HepG2 (cell line): ENCODE data around the gene CNTD1. TPM values are rescaled to one million over a fixed set of nuclear protein-coding genes. Genes with fewer than 3 reads are reported as not detected.

Experiments
- ARHGAP35 ChIP-seq: sonication (generic); formaldehyde crosslinking; IDR thresholded peaks from 2 replicates; pipeline ENCODE4 v1.9.0; 2022; ENCODE audit warnings: mild to moderate bottlenecking, inconsistent platforms, moderate library complexity, missing genetic modification reagents, borderline replicate concordance
- CBX5 ChIP-seq: sonication (generic); formaldehyde crosslinking; IDR thresholded peaks from 2 replicates; pipeline ENCODE4 v1.4.0; 2020; ENCODE audit warnings: missing genetic modification reagents, borderline replicate concordance
- CEBPG ChIP-seq: IDR thresholded peaks from 2 replicates; pipeline ENCODE4 v1.6.1; 2016
- JARID2 ChIP-seq: sonication (generic); formaldehyde crosslinking; IDR thresholded peaks from 2 replicates; pipeline ENCODE4 v1.8.1; 2023; ENCODE audit warnings: missing genetic modification reagents, inconsistent platforms; ENCODE audit not compliant: insufficient replicate concordance
- KMT2A ChIP-seq: sonication (generic); formaldehyde crosslinking; IDR thresholded peaks from 2 replicates; pipeline ENCODE4 v1.4.0; 2020; ENCODE audit warnings: missing genetic modification reagents
- POLR2AphosphoS5 ChIP-seq: IDR thresholded peaks from 2 replicates; pipeline ENCODE4 v1.6.1; 2012; ENCODE audit warnings: low read depth, low read length
- SETDB1 ChIP-seq: sonication (generic); formaldehyde crosslinking; IDR thresholded peaks from 2 replicates; pipeline ENCODE4 v1.5.1; 2020; ENCODE audit warnings: missing genetic modification reagents, mild to moderate bottlenecking, borderline replicate concordance
- ZKSCAN8 ChIP-seq: IDR thresholded peaks from 2 replicates; pipeline ENCODE4 v1.6.1; 2016; ENCODE audit warnings: borderline replicate concordance, missing genetic modification reagents, missing compliant biosample characterization
- ZNF205 ChIP-seq: IDR thresholded peaks from 2 replicates; pipeline ENCODE4 v1.6.1; 2018; ENCODE audit warnings: missing biosample characterization, missing genetic modification reagents
- ZNF337 ChIP-seq: sonication (generic); formaldehyde crosslinking; IDR thresholded peaks from 2 replicates; pipeline ENCODE4 v1.5.1; 2020; ENCODE audit warnings: missing genetic modification reagents, low read depth, mild to moderate bottlenecking, borderline replicate concordance
- ZNF451 ChIP-seq: sonication (generic); formaldehyde crosslinking; IDR thresholded peaks from 2 replicates; pipeline ENCODE4 v1.5.0; 2020; ENCODE audit warnings: mild to moderate bottlenecking, missing genetic modification reagents
- ZNF660 ChIP-seq: sonication (generic); formaldehyde crosslinking; IDR thresholded peaks from 2 replicates; pipeline ENCODE4 v1.5.1; 2020; ENCODE audit warnings: mild to moderate bottlenecking, low read depth, missing genetic modification reagents, borderline replicate concordance
- ZNF709 ChIP-seq: sonication (generic); formaldehyde crosslinking; IDR thresholded peaks from 2 replicates; pipeline ENCODE4 v1.5.0; 2020; ENCODE audit warnings: mild to moderate bottlenecking, missing genetic modification reagents
- ZNF839 ChIP-seq: sonication (generic); formaldehyde crosslinking; IDR thresholded peaks from 2 replicates; pipeline ENCODE4 v1.4.0; 2020; ENCODE audit warnings: missing genetic modification reagents, mild to moderate bottlenecking, borderline replicate concordance
- polyA plus RNA-seq, 8 experiments: library from polyadenylated mRNA; depleted of rRNA in 3 of 8; stranded (reverse) in 7 of 8; unstranded in 1 of 8; fragments of >200 nt; fragmentation: Illumina TruSeq in 4 of 8; extraction: Trizol in 4 of 8; gene quantifications; 2 replicates each; pipeline versions ENCODE4 v1.2.1 to v1.2.3, GENCODE V29; 2011 to 2016; ENCODE audit warnings: low read depth in 4 of 8, missing spikeins in 1 of 8, mixed read lengths in 1 of 8; ENCODE audit not compliant: insufficient read depth in 1 of 8
- total RNA-seq, 5 experiments: library from RNA; depleted of rRNA; stranded (reverse); fragments of >200 nt; fragmentation: Illumina TruSeq; extraction: Trizol; gene quantifications; 2 replicates each; pipeline ENCODE4 v1.2.3, GENCODE V29; 2016; ENCODE audit warnings: low read depth in 1 of 5
- TF ChIP-seq, protein P1 (sequence below): sonication (generic); formaldehyde crosslinking; IDR thresholded peaks from 2 replicates; pipeline ENCODE4 v1.5.0; 2020; ENCODE audit warnings: missing genetic modification reagents, mild to moderate bottlenecking, borderline replicate concordance
- TF ChIP-seq, protein P2 (sequence below): sonication (generic); formaldehyde crosslinking; IDR thresholded peaks from 2 replicates; pipeline ENCODE4 v1.8.0; 2023; ENCODE audit warnings: mild to moderate bottlenecking, missing genetic modification reagents
- TF ChIP-seq, protein P3 (sequence below): sonication (generic); formaldehyde crosslinking; IDR thresholded peaks from 2 replicates; pipeline ENCODE4 v1.5.0; 2020; ENCODE audit warnings: missing genetic modification reagents
- TF ChIP-seq, protein P4 (sequence below): IDR thresholded peaks from 2 replicates; pipeline ENCODE4 v1.6.1; 2016; ENCODE audit warnings: control low read depth
- TF ChIP-seq, protein P5 (sequence below): sonication (generic); formaldehyde crosslinking; IDR thresholded peaks from 2 replicates; pipeline ENCODE4 v1.4.0; 2020; ENCODE audit warnings: missing genetic modification reagents, mild to moderate bottlenecking, borderline replicate concordance
- TF ChIP-seq, protein P6 (sequence below): sonication (generic); formaldehyde crosslinking; IDR thresholded peaks from 2 replicates; pipeline ENCODE4 v1.4.0; 2020; ENCODE audit warnings: missing genetic modification reagents, borderline replicate concordance

The CNTD1 gene
- total and polyA plus RNA-seq, 2 of the 13 experiments (the other 11 are each of a cell fraction or from before 2014, with no cell fraction given) = 0.11 to 0.15 TPM

DNA sequence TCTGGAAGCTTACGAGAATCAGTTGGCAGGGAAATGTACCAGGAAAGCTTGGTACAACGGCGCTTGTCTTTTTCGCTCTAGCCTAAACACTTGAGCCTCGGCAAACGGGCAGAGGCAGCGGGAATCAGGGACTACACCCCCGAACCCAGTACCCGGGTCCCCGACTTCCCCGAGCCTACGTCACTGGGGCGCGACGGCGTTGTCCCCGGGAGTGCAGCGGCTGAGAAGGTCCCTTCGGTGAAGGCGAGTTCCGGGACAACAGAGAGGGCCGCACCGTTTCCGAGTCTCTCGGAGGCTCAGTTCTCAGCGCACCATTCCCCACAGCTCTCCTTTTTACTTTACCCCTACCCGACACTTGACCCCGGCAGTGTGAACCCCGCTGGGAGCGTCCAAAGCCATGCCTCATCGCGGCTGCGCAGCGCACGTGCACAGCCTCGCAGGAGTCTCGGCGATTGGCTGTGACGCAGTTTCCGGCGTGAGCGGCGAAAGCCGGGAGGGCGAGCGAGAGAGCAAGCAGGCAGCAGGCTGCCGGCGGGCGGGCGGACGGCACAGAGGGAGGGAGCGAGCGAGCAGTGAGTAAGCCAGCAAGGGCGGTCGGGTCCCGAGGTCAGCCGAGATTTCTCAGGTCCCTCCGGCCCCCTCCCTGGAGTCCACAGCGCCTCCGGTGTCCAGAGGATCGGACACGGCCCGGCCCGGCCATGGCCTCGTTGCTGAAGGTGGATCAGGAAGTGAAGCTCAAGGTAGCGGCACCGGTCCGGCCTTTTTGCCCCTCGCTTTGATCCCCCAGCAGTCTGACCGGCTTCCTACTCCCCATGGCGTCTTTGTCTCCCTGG, 34.5 kb downstream of the CNTD1 start, which contains the start of gene PSME3 (continued):
- TF ChIP-seq ZNF839 (peak; percentile 89), ZNF205 (CRISPR knock-in tag) (peak; percentile 94), ZNF337 (peak; percentile 96), CEBPG (peak; percentile 45; the same call in 1 of the 2 replicates), ARHGAP35 (CRISPR knock-in tag) (no peak; the same call in 1 of the 2 replicates), SETDB1 (CRISPR knock-in tag) (no peak), KMT2A (CRISPR knock-in tag) (peak; percentile 97), POLR2AphosphoS5 (peak; percentile 96), JARID2 (peak; percentile 62), ZNF451 (CRISPR knock-in tag) (peak; percentile 93), ZNF709 (peak; percentile 94), ZKSCAN8 (CRISPR knock-in tag) (peak; percentile 91), CBX5 (CRISPR knock-in tag) (no peak), ZNF660 (CRISPR knock-in tag) (no peak)
- TF ChIP-seq, protein P1, sequence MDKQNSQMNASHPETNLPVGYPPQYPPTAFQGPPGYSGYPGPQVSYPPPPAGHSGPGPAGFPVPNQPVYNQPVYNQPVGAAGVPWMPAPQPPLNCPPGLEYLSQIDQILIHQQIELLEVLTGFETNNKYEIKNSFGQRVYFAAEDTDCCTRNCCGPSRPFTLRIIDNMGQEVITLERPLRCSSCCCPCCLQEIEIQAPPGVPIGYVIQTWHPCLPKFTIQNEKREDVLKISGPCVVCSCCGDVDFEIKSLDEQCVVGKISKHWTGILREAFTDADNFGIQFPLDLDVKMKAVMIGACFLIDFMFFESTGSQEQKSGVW = no peak
- TF ChIP-seq, protein P2, sequence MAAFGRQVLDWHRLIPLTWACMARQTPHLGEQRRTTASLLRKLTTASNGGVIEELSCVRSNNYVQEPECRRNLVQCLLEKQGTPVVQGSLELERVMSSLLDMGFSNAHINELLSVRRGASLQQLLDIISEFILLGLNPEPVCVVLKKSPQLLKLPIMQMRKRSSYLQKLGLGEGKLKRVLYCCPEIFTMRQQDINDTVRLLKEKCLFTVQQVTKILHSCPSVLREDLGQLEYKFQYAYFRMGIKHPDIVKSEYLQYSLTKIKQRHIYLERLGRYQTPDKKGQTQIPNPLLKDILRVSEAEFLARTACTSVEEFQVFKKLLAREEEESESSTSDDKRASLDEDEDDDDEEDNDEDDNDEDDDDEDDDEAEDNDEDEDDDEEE (CRISPR knock-in tag) = peak; percentile 69; the same call in 1 of the 2 replicates
- TF ChIP-seq, protein P3, sequence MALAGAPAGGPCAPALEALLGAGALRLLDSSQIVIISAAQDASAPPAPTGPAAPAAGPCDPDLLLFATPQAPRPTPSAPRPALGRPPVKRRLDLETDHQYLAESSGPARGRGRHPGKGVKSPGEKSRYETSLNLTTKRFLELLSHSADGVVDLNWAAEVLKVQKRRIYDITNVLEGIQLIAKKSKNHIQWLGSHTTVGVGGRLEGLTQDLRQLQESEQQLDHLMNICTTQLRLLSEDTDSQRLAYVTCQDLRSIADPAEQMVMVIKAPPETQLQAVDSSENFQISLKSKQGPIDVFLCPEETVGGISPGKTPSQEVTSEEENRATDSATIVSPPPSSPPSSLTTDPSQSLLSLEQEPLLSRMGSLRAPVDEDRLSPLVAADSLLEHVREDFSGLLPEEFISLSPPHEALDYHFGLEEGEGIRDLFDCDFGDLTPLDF (CRISPR knock-in tag) = peak; percentile 76; the same call in 1 of the 2 replicates
- TF ChIP-seq, protein P4, sequence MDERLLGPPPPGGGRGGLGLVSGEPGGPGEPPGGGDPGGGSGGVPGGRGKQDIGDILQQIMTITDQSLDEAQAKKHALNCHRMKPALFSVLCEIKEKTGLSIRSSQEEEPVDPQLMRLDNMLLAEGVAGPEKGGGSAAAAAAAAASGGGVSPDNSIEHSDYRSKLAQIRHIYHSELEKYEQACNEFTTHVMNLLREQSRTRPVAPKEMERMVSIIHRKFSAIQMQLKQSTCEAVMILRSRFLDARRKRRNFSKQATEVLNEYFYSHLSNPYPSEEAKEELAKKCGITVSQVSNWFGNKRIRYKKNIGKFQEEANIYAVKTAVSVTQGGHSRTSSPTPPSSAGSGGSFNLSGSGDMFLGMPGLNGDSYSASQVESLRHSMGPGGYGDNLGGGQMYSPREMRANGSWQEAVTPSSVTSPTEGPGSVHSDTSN (CRISPR knock-in tag) = no peak
- TF ChIP-seq, protein P5, sequence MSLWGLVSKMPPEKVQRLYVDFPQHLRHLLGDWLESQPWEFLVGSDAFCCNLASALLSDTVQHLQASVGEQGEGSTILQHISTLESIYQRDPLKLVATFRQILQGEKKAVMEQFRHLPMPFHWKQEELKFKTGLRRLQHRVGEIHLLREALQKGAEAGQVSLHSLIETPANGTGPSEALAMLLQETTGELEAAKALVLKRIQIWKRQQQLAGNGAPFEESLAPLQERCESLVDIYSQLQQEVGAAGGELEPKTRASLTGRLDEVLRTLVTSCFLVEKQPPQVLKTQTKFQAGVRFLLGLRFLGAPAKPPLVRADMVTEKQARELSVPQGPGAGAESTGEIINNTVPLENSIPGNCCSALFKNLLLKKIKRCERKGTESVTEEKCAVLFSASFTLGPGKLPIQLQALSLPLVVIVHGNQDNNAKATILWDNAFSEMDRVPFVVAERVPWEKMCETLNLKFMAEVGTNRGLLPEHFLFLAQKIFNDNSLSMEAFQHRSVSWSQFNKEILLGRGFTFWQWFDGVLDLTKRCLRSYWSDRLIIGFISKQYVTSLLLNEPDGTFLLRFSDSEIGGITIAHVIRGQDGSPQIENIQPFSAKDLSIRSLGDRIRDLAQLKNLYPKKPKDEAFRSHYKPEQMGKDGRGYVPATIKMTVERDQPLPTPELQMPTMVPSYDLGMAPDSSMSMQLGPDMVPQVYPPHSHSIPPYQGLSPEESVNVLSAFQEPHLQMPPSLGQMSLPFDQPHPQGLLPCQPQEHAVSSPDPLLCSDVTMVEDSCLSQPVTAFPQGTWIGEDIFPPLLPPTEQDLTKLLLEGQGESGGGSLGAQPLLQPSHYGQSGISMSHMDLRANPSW (CRISPR knock-in tag) = peak; percentile 83; the same call in 1 of the 2 replicates
- TF ChIP-seq, protein P6, sequence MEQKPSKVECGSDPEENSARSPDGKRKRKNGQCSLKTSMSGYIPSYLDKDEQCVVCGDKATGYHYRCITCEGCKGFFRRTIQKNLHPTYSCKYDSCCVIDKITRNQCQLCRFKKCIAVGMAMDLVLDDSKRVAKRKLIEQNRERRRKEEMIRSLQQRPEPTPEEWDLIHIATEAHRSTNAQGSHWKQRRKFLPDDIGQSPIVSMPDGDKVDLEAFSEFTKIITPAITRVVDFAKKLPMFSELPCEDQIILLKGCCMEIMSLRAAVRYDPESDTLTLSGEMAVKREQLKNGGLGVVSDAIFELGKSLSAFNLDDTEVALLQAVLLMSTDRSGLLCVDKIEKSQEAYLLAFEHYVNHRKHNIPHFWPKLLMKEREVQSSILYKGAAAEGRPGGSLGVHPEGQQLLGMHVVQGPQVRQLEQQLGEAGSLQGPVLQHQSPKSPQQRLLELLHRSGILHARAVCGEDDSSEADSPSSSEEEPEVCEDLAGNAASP (CRISPR knock-in tag) = peak; percentile 79; the same call in 1 of the 2 replicates
